Measurements from ENCODE around the gene UNC5B.

UNC5B gene

DNA sequence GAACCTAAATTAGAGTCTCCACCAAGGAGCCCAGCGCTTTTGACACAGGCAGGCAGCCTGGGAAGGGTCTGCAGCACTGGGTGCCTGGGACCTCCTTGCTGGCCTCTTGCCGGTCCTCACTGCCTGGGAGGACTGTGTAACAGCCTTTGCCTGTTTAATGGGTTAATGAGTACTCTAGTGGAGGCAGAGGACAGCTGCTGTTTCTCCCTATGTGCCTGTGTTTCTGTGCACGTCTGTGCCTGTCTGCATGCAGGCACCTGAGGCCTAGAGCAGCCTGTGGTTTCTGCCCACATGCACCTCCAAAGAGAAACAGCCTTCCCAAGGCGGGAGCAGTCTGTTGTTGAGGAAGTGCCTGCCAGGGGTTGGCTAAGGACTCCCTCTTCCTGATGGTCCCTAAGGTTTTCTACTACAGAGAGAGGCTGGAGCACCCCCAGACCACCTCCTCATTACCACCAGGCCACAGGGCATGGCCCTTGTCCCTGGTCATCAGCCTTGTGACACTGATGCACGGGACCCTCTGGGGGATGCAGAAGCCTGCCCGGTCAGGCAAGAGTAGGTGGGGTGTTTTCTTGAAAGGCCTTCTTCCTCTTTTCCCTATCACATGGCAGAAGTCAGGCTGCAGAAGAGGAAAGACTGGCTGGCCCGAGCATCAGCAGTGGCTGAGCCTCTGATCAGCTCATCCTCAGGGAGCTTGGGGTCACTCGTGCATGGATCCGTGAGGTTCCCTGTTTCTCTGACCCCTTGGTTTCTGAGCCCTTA is 120.9 kb downstream of the UNC5B start:
- no peak overlapping the region for H3K4me3 ChIP-seq (ENCODE audit: low read depth, low read length)
- no peaks in the 10 kb centered on the region for H3K4me1 ChIP-seq
- peaks cover 2% of the 10 kb centered on the region for H3K79me2 ChIP-seq
- no peaks in the 10 kb centered on the region for H3K27me3 ChIP-seq (ENCODE audit: control insufficient read depth, insufficient read depth, low read length)
- no peak overlapping the region for H3K9ac ChIP-seq
- no peaks in the 10 kb centered on the region for H3K9me3 ChIP-seq (ENCODE audit: control insufficient read depth, low read length)
- H3K27ac ChIP-seq = no peak overlapping the region
- TF ChIP-seq, protein P1, sequence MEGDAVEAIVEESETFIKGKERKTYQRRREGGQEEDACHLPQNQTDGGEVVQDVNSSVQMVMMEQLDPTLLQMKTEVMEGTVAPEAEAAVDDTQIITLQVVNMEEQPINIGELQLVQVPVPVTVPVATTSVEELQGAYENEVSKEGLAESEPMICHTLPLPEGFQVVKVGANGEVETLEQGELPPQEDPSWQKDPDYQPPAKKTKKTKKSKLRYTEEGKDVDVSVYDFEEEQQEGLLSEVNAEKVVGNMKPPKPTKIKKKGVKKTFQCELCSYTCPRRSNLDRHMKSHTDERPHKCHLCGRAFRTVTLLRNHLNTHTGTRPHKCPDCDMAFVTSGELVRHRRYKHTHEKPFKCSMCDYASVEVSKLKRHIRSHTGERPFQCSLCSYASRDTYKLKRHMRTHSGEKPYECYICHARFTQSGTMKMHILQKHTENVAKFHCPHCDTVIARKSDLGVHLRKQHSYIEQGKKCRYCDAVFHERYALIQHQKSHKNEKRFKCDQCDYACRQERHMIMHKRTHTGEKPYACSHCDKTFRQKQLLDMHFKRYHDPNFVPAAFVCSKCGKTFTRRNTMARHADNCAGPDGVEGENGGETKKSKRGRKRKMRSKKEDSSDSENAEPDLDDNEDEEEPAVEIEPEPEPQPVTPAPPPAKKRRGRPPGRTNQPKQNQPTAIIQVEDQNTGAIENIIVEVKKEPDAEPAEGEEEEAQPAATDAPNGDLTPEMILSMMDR (IDR thresholded peaks at IDR 0.05) = no peak
- no peak overlapping the region for H3K4me2 ChIP-seq (ENCODE audit: low read length)
- H3K36me3 ChIP-seq (ENCODE audit: control insufficient read depth, insufficient read depth, low read length) = no peaks in the 10 kb centered on the region
- H2AFZ ChIP-seq = no peak overlapping the region

DNA sequence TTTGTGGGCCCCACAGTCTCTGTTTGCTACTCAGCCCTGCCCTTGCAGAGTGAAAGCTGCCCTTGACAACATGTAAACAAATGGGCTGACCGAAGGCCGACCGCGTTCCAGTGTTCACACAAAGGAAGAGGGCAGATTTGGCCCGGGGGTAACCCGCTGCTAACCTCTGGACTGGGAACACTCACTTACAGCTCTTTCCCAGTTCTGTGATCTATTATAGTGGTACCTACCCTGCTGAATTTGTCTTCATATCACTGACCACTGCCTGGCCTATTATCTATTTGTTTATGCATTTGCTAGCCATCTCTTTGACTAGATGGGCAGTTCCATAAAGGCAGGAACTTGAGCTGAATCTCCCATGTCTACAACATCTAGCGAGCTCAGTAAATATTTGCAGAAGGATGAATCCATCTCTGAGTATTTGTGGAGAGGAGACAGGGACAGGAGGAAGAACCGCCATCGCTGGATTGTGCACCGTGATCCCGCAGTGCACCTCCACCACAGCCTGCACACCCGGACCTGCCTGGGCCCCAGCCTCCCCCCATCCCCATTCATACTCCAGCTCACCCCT is 121.9 kb downstream of the UNC5B start:
- H3K36me3 ChIP-seq (ENCODE audit: control insufficient read depth, insufficient read depth, low read length) = no peaks in the 10 kb centered on the region
- no peaks in the 10 kb centered on the region for H3K9me3 ChIP-seq (ENCODE audit: control insufficient read depth, low read length)
- no peaks in the 10 kb centered on the region for H3K79me2 ChIP-seq
- H3K27ac ChIP-seq = no peak overlapping the region
- H3K4me2 ChIP-seq (ENCODE audit: low read length) = no peak overlapping the region
- H2AFZ ChIP-seq = no peak overlapping the region
- H3K27me3 ChIP-seq (ENCODE audit: control insufficient read depth, insufficient read depth, low read length) = no peaks in the 10 kb centered on the region
- no peak overlapping the region for H3K4me3 ChIP-seq (ENCODE audit: low read depth, low read length)
- no peaks in the 10 kb centered on the region for H3K4me1 ChIP-seq
- TF ChIP-seq, protein P1 (IDR thresholded peaks at IDR 0.05) = no peak
- H3K9ac ChIP-seq = no peak overlapping the region

DNA sequence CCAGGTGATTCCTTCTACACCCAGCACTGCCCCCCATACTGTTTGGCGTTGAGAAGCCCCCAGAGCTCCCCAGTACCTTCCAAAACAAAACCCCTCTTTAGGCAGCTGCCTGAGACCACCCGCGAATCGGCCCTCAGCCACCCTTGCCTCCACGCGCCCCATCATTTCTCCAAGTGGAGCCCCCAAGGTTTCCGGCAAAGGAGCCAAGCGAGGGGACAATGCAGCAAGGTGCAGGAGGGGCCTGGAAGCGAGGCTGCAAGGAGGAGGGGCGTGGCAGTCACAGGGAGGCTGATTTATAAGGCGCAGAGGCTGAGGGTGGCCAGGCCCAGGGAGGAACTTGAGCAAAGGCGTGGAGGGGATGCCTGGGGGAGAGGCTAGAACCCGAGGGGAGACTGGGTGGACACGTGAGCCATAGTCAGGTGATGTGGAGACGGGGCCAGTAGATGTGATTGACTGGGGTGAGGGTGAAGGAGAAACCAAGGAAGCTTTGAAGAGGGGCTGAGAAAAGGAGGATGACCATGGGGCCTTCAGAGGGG is 122.9 kb downstream of the UNC5B start:
- Histone ChIP-seq H3K27ac (no peak overlapping the region), H3K36me3 (ENCODE audit: control insufficient read depth, insufficient read depth, low read length) (no peaks in the 10 kb centered on the region), H3K79me2 (no peaks in the 10 kb centered on the region), H3K4me2 (ENCODE audit: low read length) (no peak overlapping the region), H3K9ac (no peak overlapping the region), H3K9me3 (ENCODE audit: control insufficient read depth, low read length) (no peaks in the 10 kb centered on the region), H3K27me3 (ENCODE audit: control insufficient read depth, insufficient read depth, low read length) (no peaks in the 10 kb centered on the region), H3K4me1 (no peaks in the 10 kb centered on the region), H2AFZ (no peak overlapping the region), H3K4me3 (ENCODE audit: low read depth, low read length) (no peak overlapping the region)
- TF ChIP-seq, protein P1 (IDR thresholded peaks at IDR 0.05) = no peak

DNA sequence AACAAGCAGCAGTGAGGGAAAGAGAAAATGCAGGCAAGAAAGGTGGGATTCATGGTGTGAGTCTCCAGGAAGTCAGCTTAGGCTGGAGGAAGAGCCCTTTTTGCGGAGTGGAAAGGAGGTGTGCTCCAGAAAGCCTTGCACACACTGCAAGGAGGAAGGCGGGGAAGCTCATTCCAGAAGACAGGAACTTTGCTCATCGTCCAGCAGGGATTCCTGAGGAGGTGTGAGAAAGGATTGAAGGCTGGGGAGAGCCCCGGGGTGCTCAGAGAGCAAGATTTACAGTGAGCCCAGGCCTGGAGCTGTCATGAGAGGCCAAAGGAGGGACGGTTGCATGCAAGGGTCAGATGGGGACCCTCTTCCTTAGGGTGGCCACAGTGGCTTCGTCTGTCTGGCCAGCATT is 124.3 kb downstream of the UNC5B start:
- Histone ChIP-seq H3K36me3 (ENCODE audit: control insufficient read depth, insufficient read depth, low read length) (no peaks in the 10 kb centered on the region), H3K4me1 (no peaks in the 10 kb centered on the region), H3K4me2 (ENCODE audit: low read length) (no peak overlapping the region), H3K27ac (no peak overlapping the region), H3K9ac (no peak overlapping the region), H3K79me2 (no peaks in the 10 kb centered on the region), H2AFZ (no peak overlapping the region), H3K4me3 (ENCODE audit: low read depth, low read length) (no peak overlapping the region), H3K27me3 (ENCODE audit: control insufficient read depth, insufficient read depth, low read length) (no peaks in the 10 kb centered on the region), H3K9me3 (ENCODE audit: control insufficient read depth, low read length) (no peaks in the 10 kb centered on the region)
- TF ChIP-seq, protein P1 (IDR thresholded peaks at IDR 0.05) = no peak
